AML-193 (cell line): ENCODE measurements around the gene NDUFV2.
"Not testable (repeated sequence)": the region's sequence is repeated elsewhere in the genome, so short reads cannot be mapped to it uniquely, and the experiment has no call there.

Experiments used
- DNase-seq, 2 experiments: peaks; one replicate each; lab custom pipeline; 2025; lab: John Stamatoyannopoulos, UW

The NDUFV2 gene

DNA sequence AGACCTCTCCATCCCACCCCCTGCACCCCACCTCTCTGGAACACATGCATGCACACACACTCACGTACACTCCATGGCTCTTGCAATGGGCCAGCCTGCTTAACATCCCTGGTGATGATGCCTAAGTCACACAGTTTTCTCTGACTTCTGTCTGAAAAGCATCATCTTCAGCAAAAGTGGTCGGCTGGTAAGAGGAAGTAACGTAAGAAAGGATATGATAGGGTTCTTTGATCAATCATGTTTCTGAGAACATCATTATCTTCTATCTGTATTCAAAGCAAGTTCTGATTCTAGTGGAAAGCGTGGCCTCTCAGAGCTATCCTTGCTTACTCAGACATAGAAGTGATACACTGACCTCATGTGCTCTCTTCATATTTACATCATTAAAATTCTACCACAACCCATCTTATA, 11.4 kb upstream of the NDUFV2 start:
- DNase-seq = no peak

DNA sequence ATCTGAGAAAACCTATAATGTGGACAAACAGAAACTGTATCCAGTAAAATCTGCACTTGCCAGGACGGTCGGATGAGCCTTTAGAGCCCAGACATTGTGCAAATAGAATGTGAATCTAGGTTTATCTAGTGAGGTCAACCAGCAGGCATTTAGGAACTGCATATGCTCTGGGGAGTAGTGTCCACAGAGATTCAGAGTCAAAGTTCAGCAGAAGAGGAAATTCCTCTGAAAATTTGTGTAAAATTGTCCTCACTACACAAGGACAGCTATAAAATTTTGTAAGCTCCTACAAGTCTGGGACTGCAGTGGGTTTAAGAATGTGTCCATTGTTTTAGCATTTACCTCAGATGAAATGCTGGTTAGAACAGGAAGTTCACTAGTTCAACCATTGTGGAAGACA, 9.8 kb upstream of the NDUFV2 start:
- DNase-seq = no peak

DNA sequence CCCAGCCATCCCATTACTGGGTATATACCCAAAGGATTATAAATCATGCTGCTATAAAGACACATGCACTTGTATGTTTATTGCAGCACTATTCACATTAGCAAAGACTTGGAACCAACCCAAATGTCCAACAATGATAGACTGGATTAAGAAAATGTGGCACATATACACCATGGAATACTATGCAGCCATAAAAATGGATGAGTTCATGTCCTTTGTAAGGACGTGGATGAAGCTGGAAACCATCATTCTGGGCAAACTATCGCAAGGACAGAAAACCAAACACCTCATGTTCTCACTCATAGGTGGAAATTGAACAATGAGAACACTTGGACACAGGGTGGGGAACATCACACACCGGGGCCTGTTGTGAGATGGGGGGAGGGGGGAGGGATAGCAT, 9.4 kb upstream of the NDUFV2 start:
- not testable (repeated sequence) for DNase-seq

DNA sequence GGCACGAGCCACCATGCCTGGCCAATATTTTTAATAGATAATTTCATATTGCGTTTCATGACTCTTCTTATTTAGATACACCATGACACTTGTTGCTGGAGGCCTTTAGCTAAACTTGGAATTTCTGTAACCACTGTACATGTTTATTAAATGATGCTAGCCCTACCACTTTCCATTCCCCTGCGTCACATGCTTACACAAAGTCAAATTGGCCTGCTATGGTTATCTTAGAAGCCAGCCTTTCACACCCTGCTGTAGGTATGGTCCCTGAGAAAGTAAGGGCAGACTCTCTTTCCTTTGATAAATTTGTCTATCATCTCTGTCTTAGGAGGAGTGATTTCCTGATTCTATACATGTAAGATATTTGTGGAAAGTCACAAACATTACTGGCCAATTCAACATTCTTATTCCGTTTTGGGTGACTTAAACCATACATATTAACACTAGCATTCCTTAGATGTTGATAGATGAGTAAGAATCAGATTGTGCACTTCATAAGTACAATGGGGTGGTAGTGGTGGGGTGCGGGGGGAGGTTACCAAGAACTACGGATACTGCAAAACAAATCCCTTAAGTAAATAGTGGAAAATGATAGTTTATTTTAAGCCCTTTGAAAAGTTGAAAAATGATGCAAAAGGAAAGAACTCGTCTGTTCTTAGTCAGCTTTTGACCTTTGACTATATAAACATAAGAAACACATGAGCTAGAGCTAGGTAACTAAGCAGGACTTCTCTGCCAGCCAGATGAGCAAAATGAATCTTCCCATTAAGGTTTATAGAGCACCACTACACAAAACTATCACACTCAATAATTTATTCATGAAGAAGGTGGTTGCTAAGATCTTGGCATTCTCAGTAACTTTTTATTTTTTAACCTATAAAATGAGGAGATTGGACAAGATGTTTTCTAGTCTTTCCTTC, 7.9 kb upstream of the NDUFV2 start:
- DNase-seq = no peak

DNA sequence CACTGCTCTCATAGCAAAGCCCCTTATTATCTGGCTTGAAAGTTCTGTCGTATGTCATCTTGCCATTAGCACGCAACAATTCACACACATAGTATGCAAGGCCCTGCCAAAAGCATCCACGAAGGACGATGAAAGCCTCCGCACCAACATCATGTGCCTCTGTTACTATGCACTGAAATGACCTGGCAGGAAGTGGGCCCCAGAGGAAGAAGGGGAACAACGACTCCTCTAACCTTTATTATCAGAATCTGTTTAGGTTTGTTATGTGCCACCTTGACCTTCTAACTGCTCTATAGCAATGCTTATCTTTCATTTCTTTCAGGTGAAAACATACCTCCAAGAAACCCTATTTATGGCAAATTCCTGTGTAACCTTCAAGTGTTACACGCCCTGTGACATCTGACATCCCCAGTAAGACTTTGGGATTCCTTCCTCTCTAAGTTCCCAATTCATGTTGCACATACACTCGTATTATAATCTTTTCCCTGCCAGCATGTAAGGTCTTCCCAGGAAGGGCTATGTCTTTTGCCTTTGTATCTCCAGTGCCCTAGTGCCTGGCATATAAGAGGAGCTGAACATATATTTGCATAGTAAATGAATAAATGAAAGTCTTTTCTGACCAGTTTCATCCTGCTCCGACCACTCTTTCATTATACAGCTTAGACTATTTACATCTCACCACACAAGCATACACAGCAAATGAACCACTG, 7.0 kb upstream of the NDUFV2 start:
- DNase-seq = no peak

DNA sequence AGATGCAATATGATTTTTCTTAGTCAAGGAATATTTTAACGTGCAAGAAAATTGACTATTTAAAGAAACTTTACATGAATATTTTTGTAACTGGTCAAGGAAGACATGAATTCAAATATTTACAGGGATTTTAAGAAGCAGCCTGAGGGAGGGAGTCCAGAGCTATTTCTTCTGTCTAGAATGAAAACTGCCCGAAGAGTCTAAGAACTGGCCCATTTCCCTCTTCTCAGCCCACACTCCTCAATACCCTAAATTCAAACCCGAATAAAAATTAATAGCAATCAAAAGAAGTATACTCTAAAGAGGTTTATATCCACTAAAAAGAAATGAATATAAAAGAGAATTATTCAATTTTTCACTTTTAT, 6.5 kb upstream of the NDUFV2 start:
- DNase-seq = no peak

DNA sequence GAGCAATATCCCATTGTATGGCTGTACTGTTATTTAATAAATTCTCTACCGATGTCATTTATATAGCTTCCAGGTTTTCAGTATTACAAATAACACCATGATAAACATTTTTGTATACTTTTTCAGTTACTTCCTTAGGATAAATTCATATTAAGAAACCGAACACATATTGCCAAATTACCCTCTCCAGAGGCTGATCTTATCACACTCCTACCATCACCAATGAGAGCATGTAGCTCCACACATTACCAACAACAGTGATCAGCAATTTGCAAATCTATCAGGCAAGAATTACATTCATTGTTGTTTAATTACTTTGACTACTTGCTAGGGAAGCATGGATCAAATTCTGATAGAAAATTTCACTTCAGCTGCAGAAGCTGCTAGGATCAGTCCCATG, 5.8 kb upstream of the NDUFV2 start:
- DNase-seq = no peak

DNA sequence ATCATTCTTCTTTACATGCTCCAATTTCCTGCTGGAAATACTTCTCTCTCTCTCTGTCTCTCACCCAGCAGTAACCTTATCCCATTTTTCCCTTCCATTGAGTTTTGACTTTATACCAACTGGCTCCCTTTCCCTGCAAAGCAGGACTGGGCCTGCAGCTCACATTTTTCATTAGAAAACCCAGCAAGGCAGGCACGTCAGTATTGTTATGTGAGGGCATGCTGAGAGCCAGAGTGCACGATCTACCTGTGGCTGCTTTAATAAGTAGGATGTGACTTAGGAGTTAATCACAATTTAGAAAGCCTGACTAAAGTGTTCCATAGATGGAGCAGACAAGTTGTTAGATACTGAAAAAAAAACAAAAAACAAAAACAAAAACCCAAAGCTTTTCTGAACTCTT, 5.2 kb upstream of the NDUFV2 start:
- no peak for DNase-seq

DNA sequence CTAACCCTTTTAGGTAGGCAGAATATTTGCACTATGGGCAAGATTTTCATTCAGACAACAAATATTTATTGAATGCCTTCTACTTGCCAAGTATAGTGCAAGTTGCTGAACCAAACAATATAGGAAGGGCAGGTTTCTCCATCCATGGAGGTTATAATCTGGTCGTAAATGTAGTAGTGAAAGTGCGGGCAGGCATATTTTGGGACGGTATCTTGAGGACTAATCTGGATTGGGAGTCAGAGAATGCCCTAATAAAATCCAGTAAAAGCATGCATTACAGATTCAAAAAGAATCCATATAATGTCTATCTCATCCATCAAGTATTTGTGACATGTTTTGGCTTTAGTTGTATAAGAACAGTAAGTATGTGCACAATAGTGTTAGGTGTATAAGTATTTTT, 1.7 kb upstream of the NDUFV2 start:
- no peak for DNase-seq

DNA sequence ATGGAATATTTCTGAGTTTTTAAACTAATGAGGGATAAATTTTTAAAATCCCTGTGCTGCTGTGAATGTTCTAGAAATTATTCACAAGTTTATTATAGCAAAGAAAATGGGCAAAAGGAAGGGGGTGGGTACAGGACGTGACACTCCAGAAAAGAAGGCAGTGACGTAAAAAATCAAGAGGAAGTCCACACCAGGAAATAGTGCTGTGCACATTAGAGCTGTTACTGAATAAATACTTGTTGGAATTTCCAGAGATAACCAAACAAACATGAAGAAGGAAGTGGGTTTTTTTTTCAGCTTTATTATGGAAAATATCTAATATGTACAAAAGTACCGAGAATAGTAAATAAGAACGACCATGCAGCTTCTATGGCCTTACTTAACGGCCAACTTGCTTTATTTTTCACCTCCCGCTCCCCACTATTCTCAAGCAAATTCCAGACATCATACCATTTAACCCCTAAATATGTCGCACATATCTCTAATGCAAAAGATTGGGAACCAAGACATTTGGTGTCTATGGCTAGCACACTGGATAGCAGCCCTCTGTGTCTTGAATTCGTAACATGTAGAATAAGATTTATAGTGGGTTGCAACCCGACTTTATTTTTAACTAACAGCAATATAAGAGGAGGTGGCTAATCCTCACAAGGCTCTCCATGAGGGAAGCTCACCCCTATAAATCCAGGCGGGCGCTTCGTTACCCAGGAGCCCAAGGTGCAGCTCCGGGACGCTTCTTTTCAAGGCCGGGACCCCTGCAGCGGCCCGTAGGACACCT, 580 bp upstream of the NDUFV2 start:
- peak; percentile 60 to 74 for DNase-seq

DNA sequence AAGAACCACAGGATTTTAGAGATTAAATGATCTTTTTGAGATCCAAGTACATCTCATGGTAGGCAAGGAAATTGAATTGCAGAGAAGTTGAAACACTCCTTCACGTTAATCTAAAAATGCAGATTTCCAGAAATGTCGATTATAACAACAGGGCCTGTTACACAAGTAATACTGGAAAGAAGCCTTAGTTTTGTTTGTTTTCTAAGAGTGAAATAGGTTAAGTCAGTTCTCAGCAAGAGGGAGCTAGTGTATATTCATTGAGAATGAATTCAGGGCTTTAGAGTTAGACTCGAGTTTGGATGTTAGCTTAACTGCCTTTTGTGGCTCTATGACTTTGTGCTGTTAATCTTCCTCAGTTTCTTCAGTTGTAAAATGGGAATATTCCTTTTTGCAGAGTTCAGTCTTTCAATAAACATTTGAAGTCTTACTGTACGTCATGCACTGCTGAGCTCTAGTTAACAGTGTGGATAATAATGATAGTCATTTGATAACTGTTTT, 926 bp downstream of the NDUFV2 start:
- DNase-seq = no peak

DNA sequence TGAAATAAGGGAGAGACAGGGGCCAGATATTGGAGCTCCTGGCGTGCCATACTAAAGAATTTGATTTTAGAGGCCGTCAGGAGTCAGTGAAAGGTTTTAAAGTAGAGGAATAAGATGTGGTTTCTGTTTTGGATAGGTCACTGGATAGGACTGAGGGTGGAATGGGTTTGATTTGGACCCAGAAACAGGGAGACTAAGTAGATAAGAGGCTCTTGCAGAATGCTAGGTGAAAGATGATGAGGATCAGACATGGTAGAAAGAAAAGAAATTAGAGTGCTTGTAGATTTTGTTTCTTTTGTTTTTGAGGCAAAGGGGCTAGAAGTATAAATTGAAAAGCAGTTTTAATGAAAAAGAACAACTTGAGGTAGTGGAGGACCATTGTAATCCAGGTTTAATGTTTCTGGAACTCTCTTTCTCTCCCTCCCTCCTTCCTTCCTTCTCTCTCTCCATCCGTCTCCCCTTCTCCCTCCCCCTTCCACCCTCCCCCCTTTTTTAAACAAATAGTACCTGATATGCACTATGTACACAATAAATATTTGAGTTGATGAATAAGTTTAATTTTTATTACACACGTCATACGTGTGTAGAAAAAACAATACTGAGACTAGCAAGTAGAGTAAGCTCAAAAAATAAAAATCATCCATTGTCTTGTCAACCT, 1.9 kb downstream of the NDUFV2 start:
- no peak for DNase-seq

DNA sequence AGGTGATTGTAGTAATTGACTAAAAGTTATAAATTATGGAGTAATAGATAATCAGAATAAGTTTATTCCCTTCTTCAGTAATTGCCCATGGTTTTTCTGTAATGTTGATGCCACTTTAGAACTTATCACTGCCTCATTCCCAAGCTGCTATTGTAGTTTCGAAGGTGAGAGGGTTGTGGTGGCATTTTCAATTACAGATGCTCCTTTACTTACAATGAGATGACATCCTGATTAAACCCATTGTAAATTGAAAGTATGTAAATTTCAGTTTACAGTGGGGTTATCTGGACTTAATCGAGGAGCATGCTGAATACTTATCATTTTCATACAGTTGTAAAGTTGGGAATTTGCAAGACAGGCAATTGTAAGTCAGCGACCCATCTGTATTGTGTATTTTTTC, 2.9 kb downstream of the NDUFV2 start:
- DNase-seq = no peak

DNA sequence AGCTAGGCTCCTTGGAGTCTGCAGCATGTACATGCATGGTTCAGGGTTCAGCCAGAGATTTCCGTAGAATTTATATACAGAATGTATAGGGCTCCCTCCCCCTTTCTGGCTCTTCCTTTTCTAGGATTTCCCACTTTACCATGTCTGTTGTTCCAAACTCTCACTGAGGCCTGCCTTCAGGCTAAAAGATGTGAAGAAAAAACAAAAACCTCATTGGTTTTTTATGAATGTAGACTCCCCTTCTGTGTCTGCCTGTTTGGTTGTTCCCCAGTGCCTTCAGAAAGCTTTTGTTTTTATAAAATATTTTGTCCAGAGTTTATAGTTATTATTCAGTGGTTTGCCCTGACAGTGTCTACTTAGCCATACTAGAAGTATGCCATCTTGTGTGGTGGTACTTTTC, 3.6 kb downstream of the NDUFV2 start:
- DNase-seq = no peak

DNA sequence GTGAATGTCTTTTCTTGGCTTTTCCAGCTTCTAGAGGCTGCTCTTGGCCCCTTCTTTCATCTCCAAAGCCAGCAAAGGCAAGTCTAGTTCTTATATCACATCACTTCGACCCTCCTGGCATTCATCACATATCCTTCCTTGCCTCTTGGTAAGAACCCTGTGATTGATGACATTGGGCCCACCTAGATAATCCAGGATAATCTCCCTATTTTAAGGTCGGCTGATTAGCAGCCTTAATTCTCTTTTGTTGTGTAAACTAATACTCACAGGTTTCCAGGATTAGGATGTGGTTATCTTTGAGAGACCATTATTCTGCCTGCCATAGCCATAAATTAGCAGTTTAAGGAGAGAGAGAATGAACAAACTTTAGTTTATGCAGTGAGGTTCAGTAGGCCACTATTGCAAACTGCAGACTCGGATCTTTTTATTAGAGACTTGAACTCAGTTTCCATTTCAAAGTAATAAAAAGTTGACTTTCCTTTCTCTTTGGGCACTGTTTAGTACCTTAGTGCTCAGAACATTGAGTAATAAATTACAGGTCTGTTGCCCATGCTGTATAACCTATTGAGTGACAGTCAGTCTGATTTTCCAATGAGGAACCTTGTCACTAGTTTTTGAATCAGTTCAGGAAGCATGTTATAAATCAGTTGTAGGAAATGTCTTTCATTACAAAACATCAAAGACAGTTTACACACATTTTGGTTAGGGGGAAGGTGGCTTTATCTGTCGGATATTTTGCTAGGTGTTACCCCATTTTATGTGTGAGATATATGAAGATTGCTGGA, 4.5 kb downstream of the NDUFV2 start:
- DNase-seq = no peak

DNA sequence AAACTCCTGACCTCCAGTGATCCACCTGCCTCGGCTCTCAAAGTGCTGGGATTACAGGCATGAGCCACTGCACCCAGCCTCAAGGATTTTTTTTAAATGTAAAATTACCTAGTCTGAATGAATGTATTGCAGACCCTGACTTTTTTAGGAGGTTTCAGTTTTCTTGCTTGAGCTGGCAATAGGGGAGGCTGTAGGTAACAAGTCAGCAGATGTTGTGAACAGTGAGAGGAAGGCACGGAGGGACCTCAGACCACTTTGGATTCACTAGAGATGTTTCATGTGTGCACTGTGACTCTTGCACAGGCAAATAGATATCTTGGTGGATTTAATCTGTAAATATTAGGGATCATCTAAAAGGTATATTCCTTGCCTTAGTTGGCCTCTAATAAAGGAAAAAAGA, 6.4 kb downstream of the NDUFV2 start:
- no peak for DNase-seq

DNA sequence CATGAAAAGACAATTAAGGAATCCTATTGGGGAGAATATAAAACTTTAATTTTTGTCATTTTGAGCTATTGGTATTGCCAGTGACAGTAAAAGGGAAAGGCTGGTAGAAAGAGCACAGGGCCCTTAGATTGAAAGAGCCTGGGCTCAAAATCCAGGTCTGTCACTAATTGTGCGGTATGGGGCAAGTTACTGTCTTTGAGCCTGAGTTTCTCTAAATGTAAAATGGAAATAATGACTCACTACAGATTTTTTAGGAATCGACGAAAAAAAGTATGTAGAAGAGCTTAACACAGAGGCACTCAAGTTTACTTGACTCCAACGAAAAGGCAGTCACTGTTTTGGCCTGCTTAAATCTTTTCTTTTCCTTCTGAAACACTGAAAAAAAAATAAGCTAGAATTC, 7.0 kb downstream of the NDUFV2 start:
- DNase-seq = no peak

DNA sequence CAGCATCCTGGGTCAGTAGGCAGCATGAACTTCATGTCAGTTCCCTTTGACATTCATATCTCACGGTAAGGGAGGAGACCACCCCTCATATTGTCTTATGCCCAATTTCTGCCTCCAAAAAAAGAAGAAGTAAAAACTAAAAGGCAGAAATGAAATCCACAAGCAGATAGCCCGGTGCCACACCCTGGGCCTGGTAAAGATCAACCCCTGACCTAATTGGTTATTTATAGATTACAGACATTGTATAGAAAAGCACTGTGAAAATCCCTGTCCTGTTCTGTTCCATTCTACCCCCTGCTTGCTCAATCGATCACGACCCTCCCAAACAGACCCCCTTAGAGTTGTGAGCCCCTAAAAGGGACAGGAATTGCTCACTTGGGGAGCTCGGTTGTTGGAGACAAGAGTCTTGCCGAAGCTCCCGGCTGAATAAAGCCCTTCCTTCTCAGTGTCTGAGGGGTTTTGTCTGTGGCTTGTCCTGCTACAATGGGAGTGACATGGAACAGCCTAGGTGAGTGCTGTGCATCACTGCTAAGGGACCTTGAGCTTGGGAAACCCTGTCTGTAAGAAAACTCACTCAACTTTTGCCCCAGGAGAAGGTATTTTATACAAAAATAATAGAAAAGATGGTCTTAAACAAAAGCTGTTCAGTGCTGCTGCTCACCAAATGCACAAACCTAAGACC, 11.1 kb downstream of the NDUFV2 start:
- no peak for DNase-seq

DNA sequence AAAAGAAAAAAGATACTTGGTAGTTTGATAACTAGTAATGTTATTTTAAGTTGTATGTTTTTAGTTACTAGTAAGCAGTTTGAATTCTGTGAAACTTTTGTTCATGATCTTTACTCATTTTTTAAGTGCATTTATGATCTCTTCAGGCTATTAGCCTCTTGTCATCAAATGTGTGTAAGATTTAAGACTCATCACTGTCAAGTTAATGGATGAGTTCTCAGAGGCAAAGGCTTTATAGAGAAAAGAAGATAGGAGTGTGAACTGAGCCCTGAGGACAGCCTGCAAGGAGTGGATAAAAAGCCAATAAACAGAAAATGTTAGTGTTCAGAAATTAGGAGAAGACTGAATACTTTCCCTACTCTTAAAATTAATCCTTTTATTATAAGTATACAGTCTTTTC, 13.5 kb downstream of the NDUFV2 start:
- DNase-seq = no peak

DNA sequence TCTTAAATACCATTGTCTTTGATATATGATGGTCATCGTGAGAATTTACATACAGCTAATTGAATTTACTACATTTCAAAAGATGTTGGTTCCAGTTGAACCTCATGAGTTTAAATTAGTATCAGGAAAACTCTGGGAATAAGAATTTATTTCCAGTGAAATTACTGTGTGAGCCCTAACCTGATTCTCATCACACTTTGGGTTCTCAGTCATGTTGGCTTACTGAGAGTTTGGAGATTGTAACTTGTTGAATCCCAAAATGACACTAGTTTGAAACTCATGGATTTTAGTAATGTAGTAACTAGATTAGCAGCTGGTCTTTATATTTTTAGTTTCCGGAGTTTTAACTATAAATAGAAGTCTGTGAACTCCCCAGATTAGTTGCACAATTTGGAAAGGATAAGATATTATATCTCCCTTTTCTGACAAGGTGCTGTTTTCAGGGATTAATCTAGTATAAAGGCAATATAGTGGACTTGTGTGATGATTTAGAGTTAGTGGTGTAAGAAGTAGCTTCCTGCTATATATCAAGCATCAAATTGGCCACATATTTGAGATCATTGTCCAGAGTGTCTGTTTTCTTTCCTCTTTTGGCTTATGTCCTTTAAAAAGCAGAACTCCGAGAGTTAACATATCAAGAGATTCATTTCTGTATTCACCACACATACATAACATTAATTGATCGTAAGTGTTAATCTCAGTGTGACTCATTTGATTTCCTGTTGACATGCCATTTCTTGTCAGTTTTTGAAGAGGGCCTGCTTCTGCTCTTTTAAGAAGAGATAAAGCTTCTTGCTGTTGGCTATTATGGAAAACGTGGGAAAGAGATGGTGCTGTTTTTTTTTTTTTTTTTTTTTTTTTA, 15.7 kb downstream of the NDUFV2 start:
- no peak for DNase-seq
